Measurements from ENCODE around the gene SELENOT. TPM values are rescaled to one million over a fixed set of nuclear protein-coding genes. Genes with fewer than 3 reads are reported as not detected.

SELENOT gene
- total RNA-seq, 1 experiment from 2014 or later, result 48.3 TPM

DNA sequence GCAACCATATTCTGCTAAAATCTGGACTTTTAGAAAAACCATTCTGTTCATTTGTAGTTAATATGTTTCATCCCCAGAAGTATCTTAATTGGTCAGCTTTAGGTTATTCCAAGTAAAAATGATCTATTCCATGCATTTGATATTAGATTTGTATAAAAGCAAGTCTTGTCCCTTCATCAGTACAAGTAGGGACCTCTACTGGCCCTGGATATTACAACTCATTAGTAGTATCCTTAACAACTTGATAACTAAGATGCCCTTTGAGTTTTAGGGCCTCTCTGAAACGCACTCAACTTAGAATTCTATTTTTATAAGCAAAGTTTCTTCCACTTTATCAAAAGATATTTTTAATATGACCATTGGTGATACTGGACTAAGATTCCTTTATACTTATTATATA, 25.3 kb upstream of the SELENOT start:
- ChIA-PET POLR2A (interaction anchor here (0.7 kb wide), 1 partner anchor 36 kb away, joined by 3 read pairs; no protein-coding TSS in a partner anchor), CTCF (no interaction called here)
- H3K9me3 Mint-ChIP-seq, result no peaks in the 10 kb centered on the region
- ATAC-seq (no peak), DNase-seq (ENCODE audit: low spot score) (no peak)
- TF ChIP-seq ZNF232 (CRISPR knock-in tag; IDR thresholded peaks at IDR 0.05), result no peak
- TF ChIP-seq JUN (CRISPR knock-in tag; IDR thresholded peaks at IDR 0.05), result no peak
- TF ChIP-seq, protein P1, sequence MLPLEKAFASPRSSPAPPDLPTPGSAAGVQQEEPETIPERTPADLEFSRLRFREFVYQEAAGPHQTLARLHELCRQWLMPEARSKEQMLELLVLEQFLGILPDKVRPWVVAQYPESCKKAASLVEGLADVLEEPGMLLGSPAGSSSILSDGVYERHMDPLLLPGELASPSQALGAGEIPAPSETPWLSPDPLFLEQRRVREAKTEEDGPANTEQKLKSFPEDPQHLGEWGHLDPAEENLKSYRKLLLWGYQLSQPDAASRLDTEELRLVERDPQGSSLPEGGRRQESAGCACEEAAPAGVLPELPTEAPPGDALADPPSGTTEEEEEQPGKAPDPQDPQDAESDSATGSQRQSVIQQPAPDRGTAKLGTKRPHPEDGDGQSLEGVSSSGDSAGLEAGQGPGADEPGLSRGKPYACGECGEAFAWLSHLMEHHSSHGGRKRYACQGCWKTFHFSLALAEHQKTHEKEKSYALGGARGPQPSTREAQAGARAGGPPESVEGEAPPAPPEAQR (CRISPR knock-in tag; IDR thresholded peaks at IDR 0.05), result no peak
- TF ChIP-seq, protein P2, sequence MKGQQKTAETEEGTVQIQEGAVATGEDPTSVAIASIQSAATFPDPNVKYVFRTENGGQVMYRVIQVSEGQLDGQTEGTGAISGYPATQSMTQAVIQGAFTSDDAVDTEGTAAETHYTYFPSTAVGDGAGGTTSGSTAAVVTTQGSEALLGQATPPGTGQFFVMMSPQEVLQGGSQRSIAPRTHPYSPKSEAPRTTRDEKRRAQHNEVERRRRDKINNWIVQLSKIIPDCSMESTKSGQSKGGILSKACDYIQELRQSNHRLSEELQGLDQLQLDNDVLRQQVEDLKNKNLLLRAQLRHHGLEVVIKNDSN (CRISPR knock-in tag; IDR thresholded peaks at IDR 0.05), result no peak
- TF ChIP-seq, protein P3, sequence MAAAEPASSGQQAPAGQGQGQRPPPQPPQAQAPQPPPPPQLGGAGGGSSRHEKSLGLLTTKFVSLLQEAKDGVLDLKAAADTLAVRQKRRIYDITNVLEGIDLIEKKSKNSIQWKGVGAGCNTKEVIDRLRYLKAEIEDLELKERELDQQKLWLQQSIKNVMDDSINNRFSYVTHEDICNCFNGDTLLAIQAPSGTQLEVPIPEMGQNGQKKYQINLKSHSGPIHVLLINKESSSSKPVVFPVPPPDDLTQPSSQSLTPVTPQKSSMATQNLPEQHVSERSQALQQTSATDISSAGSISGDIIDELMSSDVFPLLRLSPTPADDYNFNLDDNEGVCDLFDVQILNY (CRISPR knock-in tag; IDR thresholded peaks at IDR 0.05), result no peak
- no peak for TF ChIP-seq ETV6 (CRISPR knock-in tag; IDR thresholded peaks at IDR 0.05)
- no peak overlapping the region for H3K27ac Mint-ChIP-seq
- no peaks in the 10 kb centered on the region for H3K4me1 Mint-ChIP-seq
- peaks cover 51% of the 10 kb centered on the region for H3K36me3 Mint-ChIP-seq
- no peaks in the 10 kb centered on the region for H3K27me3 Mint-ChIP-seq (ENCODE audit: low read depth)
- H3K4me3 Mint-ChIP-seq, result no peak overlapping the region

DNA sequence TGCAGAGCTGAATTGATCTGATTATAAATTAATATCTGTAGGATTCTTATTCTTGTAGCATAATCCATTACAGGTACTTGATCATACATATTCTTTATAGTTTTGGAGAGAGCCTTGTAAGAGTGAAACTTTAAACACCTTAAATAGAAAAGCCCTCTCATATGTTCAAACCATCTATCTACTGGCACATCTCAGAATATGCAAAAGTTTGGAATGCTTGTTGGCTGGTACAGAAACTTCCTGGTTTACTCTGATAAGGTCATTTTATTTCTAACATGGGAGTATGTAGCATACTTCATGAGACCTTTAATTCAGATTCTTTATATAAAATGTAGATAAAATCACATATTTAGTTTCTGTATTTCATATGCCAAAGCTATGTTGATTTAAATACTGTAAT, 21.9 kb upstream of the SELENOT start:
- POLR2A ChIA-PET, result no interaction called here
- TF ChIP-seq KAT7 (CRISPR knock-in tag; IDR thresholded peaks at IDR 0.05; ENCODE audit: borderline replicate concordance), result no peak
- TF ChIP-seq ATF1 (CRISPR knock-in tag; IDR thresholded peaks at IDR 0.05), result no peak
- TF ChIP-seq, protein P4, sequence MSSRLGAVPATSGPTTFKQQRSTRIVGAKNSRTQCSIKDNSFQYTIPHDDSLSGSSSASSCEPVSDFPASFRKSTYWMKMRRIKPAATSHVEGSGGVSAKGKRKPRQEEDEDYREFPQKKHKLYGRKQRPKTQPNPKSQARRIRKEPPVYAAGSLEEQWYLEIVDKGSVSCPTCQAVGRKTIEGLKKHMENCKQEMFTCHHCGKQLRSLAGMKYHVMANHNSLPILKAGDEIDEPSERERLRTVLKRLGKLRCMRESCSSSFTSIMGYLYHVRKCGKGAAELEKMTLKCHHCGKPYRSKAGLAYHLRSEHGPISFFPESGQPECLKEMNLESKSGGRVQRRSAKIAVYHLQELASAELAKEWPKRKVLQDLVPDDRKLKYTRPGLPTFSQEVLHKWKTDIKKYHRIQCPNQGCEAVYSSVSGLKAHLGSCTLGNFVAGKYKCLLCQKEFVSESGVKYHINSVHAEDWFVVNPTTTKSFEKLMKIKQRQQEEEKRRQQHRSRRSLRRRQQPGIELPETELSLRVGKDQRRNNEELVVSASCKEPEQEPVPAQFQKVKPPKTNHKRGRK (CRISPR knock-in tag; IDR thresholded peaks at IDR 0.05; ENCODE audit: borderline replicate concordance), result no peak
- no peak for TF ChIP-seq ZBTB21 (CRISPR knock-in tag; IDR thresholded peaks at IDR 0.05; ENCODE audit: borderline replicate concordance)
- TF ChIP-seq, protein P5, sequence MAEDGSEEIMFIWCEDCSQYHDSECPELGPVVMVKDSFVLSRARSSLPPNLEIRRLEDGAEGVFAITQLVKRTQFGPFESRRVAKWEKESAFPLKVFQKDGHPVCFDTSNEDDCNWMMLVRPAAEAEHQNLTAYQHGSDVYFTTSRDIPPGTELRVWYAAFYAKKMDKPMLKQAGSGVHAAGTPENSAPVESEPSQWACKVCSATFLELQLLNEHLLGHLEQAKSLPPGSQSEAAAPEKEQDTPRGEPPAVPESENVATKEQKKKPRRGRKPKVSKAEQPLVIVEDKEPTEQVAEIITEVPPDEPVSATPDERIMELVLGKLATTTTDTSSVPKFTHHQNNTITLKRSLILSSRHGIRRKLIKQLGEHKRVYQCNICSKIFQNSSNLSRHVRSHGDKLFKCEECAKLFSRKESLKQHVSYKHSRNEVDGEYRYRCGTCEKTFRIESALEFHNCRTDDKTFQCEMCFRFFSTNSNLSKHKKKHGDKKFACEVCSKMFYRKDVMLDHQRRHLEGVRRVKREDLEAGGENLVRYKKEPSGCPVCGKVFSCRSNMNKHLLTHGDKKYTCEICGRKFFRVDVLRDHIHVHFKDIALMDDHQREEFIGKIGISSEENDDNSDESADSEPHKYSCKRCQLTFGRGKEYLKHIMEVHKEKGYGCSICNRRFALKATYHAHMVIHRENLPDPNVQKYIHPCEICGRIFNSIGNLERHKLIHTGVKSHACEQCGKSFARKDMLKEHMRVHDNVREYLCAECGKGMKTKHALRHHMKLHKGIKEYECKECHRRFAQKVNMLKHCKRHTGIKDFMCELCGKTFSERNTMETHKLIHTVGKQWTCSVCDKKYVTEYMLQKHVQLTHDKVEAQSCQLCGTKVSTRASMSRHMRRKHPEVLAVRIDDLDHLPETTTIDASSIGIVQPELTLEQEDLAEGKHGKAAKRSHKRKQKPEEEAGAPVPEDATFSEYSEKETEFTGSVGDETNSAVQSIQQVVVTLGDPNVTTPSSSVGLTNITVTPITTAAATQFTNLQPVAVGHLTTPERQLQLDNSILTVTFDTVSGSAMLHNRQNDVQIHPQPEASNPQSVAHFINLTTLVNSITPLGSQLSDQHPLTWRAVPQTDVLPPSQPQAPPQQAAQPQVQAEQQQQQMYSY (CRISPR knock-in tag; IDR thresholded peaks at IDR 0.05), result no peak
- no peak for TF ChIP-seq FOXJ3 (CRISPR knock-in tag; IDR thresholded peaks at IDR 0.05; ENCODE audit: borderline replicate concordance)
- TF ChIP-seq, protein P6, sequence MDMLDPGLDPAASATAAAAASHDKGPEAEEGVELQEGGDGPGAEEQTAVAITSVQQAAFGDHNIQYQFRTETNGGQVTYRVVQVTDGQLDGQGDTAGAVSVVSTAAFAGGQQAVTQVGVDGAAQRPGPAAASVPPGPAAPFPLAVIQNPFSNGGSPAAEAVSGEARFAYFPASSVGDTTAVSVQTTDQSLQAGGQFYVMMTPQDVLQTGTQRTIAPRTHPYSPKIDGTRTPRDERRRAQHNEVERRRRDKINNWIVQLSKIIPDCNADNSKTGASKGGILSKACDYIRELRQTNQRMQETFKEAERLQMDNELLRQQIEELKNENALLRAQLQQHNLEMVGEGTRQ (CRISPR knock-in tag; IDR thresholded peaks at IDR 0.05), result no peak
- TF ChIP-seq, protein P7, sequence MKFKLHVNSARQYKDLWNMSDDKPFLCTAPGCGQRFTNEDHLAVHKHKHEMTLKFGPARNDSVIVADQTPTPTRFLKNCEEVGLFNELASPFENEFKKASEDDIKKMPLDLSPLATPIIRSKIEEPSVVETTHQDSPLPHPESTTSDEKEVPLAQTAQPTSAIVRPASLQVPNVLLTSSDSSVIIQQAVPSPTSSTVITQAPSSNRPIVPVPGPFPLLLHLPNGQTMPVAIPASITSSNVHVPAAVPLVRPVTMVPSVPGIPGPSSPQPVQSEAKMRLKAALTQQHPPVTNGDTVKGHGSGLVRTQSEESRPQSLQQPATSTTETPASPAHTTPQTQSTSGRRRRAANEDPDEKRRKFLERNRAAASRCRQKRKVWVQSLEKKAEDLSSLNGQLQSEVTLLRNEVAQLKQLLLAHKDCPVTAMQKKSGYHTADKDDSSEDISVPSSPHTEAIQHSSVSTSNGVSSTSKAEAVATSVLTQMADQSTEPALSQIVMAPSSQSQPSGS (CRISPR knock-in tag; IDR thresholded peaks at IDR 0.05; ENCODE audit: borderline replicate concordance, low read depth), result no peak
- TF ChIP-seq, protein P8, sequence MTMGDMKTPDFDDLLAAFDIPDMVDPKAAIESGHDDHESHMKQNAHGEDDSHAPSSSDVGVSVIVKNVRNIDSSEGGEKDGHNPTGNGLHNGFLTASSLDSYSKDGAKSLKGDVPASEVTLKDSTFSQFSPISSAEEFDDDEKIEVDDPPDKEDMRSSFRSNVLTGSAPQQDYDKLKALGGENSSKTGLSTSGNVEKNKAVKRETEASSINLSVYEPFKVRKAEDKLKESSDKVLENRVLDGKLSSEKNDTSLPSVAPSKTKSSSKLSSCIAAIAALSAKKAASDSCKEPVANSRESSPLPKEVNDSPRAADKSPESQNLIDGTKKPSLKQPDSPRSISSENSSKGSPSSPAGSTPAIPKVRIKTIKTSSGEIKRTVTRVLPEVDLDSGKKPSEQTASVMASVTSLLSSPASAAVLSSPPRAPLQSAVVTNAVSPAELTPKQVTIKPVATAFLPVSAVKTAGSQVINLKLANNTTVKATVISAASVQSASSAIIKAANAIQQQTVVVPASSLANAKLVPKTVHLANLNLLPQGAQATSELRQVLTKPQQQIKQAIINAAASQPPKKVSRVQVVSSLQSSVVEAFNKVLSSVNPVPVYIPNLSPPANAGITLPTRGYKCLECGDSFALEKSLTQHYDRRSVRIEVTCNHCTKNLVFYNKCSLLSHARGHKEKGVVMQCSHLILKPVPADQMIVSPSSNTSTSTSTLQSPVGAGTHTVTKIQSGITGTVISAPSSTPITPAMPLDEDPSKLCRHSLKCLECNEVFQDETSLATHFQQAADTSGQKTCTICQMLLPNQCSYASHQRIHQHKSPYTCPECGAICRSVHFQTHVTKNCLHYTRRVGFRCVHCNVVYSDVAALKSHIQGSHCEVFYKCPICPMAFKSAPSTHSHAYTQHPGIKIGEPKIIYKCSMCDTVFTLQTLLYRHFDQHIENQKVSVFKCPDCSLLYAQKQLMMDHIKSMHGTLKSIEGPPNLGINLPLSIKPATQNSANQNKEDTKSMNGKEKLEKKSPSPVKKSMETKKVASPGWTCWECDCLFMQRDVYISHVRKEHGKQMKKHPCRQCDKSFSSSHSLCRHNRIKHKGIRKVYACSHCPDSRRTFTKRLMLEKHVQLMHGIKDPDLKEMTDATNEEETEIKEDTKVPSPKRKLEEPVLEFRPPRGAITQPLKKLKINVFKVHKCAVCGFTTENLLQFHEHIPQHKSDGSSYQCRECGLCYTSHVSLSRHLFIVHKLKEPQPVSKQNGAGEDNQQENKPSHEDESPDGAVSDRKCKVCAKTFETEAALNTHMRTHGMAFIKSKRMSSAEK (CRISPR knock-in tag; IDR thresholded peaks at IDR 0.05; ENCODE audit: borderline replicate concordance), result no peak
- no peak for TF ChIP-seq ZNF317 (CRISPR knock-in tag; IDR thresholded peaks at IDR 0.05; ENCODE audit: borderline replicate concordance, low read depth)
- H3K27me3 Mint-ChIP-seq (ENCODE audit: low read depth), result no peaks in the 10 kb centered on the region
- H3K4me3 Mint-ChIP-seq, result no peak overlapping the region
- H3K36me3 Mint-ChIP-seq, result peaks cover 63% of the 10 kb centered on the region
- no peak for ATAC-seq
- DNase-seq (ENCODE audit: low spot score), result no peak
- CTCF ChIA-PET, result no interaction called here
- H3K9me3 Mint-ChIP-seq, result no peaks in the 10 kb centered on the region
- H3K27ac Mint-ChIP-seq, result no peak overlapping the region
- no peaks in the 10 kb centered on the region for H3K4me1 Mint-ChIP-seq
